GM18508 (cell line): ENCODE data around the gene SLC49A4.

Experiments used
- ATAC-seq: cut with Tn5 transposase; IDR thresholded peaks from one replicate; pipeline ENCODE4 v1.9.1; 2021; ENCODE audit warnings: moderate number of reproducible peaks; ENCODE audit not compliant: insufficient read depth, unreplicated experiment

SLC49A4 gene

DNA sequence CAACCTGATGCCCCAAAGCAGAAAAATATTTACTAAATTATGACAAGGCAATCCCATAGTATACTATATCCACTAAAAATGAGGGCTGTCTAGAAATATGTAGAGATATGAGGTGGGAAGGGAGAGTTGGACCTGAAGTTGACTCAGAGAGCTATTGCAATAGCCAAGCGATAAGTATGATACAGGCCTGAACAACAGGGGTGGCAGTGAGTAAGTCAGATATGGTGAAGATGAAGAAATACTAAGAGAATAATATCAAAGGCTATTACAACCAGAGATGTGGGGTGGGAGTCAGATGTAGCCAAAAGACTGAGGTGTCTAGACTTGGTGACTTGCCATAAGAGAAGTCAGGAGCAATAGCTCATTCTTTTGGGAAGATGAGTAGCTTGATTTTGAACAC, 10.4 kb upstream of the SLC49A4 start:
- no peak for ATAC-seq

DNA sequence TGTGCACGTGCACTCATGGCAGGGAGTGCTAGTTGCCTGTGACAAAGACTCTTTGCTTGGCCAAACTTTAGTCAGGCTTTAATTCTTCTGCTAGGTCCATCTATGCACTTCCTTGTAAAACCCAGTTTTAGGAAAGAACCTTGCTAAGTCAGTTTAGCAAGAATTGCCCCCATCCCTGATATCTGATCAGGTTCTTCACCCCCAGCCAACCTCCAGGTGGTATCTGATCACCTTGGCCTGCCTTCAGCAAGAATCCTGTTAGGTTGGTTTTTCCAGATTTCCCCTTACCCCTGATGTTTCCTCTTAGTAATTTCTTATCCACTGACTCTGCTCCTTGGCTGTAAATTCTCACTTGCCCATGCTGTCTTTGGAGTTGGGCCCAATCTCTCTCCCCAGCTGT, 9.6 kb upstream of the SLC49A4 start:
- no peak for ATAC-seq

GRCh38 chr3:122786066-122786465, 8.8 kb upstream of the SLC49A4 start:
- no peak for ATAC-seq

GRCh38 chr3:122787872-122788271, 7.0 kb upstream of the SLC49A4 start:
- ATAC-seq, result no peak

GRCh38 chr3:122789585-122790273, 5.1 kb upstream of the SLC49A4 start:
- no peak for ATAC-seq

- ATAC-seq, result peak; percentile 35
Measured at GRCh38 chr3:122793568-122794416, 1.1 kb upstream of the SLC49A4 start, which contains the start of gene HSPBAP1. Gene HSPBAP1, minus strand, starts transcription at chr3:122793831. Its CDS starts 151 bp downstream, at chr3:122793680.

DNA sequence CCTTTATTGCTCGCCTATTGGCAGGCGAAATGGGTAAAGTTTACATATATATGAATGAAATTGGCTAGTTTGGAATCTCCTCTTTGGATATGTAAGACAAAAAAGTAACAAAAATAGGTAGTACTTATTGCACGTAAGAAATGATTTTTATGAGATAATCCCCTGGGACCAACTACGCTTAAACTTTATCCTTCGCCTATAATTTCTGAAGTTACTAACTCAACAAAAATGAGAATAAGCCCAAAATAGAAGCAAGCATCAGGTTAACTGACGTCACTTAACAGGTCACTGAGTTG, 438 bp upstream of the SLC49A4 start:
- no peak for ATAC-seq

GRCh38 chr3:122795674-122796195, 866 bp downstream of the SLC49A4 start:
- no peak for ATAC-seq

GRCh38 chr3:122797291-122797690, 2.4 kb downstream of the SLC49A4 start:
- ATAC-seq, result no peak

- ATAC-seq, result no peak
Measured at GRCh38 chr3:122799322-122799721, 4.5 kb downstream of the SLC49A4 start.

- no peak for ATAC-seq
Measured at GRCh38 chr3:122800031-122800430, 5.2 kb downstream of the SLC49A4 start.

DNA sequence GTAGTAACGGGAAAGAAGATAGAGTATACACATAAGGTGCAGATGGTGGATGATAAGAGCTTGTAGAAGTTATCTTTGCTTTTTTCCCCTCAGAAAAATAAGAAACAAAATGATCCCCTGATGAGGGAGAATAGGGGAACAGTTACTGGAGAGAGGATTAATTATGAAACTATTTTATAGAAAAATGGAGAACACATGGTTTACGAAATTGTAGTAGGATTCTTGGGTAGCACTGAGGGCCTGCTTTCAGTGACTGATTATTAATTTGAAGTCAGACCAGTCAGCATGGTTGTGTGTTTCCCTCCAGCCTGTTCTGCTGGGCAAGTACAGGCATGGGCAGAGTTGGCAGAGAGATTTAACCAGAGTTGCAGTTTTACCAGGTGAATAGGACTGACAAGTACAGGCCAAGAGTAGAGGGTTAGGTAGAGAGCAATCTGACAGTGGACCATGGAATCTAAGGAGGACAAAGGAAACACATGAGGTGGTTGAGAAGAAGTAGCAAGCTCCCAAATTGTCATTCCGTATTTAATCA, 5.9 kb downstream of the SLC49A4 start:
- no peak for ATAC-seq

GRCh38 chr3:122802323-122802722, 7.5 kb downstream of the SLC49A4 start:
- ATAC-seq, result no peak

- no peak for ATAC-seq
Measured at GRCh38 chr3:122803977-122804376, 9.1 kb downstream of the SLC49A4 start.

DNA sequence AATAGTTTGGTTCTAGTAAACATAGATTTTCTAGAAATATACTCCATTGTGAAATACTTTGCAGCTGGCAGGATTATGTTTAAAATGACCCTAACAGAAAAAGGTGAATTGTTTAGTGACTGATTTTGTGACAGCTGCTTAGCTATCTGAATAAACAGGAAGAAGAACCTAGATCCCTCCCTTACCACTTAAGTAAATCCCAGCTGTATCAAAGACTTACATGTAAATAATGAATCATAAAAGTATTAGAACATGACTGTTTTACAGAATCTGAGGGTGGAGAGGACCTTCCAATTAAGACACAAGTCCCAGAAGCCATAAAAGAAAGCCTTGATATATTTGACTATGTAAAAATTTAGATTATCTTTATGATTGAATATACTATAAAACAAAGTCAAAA, 15.9 kb downstream of the SLC49A4 start:
- no peak for ATAC-seq

DNA sequence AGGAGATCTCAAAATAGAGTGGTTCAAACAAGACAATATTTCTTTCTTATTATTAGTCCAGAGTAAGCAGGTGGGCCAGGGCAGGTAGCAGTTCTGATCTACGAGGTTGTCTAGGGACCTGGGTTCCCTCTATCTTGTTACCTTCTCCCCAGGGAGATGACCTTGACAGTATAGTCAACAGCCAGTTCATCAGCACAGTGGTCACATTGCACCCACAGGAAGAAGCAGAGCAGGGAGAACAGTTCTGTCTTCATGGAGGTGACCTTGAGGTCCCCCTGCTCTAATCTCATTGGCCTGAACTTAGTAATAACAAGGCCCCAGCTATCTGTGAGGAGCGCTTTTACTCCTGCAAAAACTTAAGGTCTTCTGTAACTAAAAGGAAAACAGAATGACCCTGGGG, 21.7 kb downstream of the SLC49A4 start:
- no peak for ATAC-seq

DNA sequence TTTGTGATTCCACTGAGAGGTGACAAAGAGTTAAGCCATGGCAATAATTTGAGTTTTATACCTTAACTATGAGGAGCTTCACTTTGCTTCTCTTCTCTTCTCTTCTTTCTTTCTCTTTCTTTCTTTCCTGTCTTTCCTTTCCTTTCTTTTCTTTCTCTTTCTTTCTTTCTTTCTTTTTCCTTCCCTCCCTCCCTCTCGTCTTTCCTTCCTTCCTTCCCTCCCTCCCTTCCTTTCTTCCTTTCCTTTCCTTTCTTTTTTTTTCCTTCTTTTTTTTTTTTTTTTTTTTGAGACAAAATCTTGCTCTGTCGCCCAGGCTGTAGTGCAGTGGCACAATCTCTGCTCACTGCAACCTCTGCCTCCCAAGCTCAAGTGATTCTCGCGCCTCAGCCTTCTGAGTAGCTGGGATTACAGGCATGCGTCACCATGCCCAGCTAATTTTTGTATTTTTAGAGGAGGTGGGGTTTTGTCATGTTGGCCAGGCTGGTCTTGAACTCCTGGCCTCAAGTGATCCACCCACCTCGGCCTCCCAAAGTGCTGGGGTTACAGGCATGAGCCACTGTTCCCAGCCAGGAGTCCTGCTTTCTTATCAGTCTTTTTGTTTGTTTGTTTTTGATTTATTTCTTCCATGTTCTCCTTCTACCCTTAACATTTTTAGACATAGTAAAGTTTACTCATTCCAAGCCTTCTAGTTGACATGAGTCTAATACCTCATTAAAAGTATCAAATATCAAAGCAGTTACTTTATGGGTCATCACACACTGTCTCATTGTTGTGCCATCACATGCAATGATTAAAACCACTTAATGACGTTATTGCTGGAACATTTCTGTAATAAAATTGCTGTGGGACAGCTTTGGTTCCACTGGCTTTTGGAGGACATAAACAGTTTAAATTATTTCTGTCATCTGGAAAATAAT, 29.9 kb downstream of the SLC49A4 start:
- ATAC-seq, result no peak

GRCh38 chr3:122825460-122825859, 30.6 kb downstream of the SLC49A4 start:
- no peak for ATAC-seq

- no peak for ATAC-seq
Measured at GRCh38 chr3:122826278-122826677, 31.4 kb downstream of the SLC49A4 start.

- no peak for ATAC-seq
Measured at GRCh38 chr3:122828281-122828680, 33.4 kb downstream of the SLC49A4 start.
